ENCODE measurements around the gene FXR1. TPM values are rescaled to one million over a fixed set of nuclear protein-coding genes. Genes with fewer than 3 reads are reported as not detected.

Gene FXR1
- total RNA-seq, 1 experiment from 2014 or later = 133 TPM

DNA sequence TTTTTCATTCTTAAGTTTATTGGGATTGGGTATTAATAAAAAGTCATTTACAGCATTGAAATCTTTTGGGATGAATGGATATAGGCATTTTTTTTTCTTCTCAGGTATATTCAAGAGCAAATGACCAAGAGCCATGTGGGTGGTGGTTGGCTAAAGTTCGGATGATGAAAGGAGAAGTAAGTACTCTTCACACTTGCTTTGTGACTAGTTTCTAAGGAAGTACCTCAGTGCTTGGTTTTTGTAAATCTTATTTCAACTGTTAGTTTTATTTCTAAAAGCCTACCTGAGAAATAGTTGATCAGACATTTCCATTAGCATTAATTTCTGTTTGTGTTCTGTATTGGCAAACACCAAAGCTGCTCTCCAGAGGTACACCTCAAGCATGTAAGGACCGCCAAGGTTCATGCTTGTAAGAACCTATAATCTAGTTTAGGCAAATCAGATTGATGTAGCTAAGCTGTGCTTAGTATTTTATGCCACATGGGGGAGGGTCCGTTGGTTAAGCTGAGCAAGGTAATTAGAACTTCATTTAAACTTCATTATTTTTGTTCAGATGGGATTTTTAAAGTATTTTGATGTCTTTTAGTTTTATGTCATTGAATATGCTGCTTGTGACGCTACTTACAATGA lies 35.4 kb downstream of the FXR1 start:
- Histone ChIP-seq H3K4me3 (ENCODE audit: low read length) (no peak overlapping the region), H3K36me3 (ENCODE audit: low read depth, low read length) (peaks cover 53% of the 10 kb centered on the region), H3K9me2 (replicated peaks; ENCODE audit: low read length) (no peaks in the 10 kb centered on the region), H4K20me1 (ENCODE audit: low read length) (peaks cover 13% of the 10 kb centered on the region; the same call in 1 of the 2 replicates), H3K79me2 (ENCODE audit: low read length) (peaks cover 41% of the 10 kb centered on the region), H3K27ac (ENCODE audit: low read length) (no peak overlapping the region), H3K27me3 (ENCODE audit: low read length) (no peaks in the 10 kb centered on the region), H3K4me2 (ENCODE audit: low read length) (no peak overlapping the region), H3F3A (ENCODE audit: low read length, unreplicated experiment) (no peaks in the 10 kb centered on the region), H3K9ac (ENCODE audit: low read length) (no peak overlapping the region), H3K9me3 (ENCODE audit: low read length) (no peaks in the 10 kb centered on the region), H3K4me1 (ENCODE audit: insufficient read depth, low read length) (no peaks in the 10 kb centered on the region), H2AFZ (ENCODE audit: low read length) (no peak overlapping the region)
- TF ChIP-seq EZH2 (IDR thresholded peaks at IDR 0.05; ENCODE audit: low read length, unreplicated experiment) = no peak
- no peak for TF ChIP-seq EZH2phosphoT487 (IDR thresholded peaks at IDR 0.05; ENCODE audit: borderline replicate concordance, low read length)
- TF ChIP-seq, protein P1, sequence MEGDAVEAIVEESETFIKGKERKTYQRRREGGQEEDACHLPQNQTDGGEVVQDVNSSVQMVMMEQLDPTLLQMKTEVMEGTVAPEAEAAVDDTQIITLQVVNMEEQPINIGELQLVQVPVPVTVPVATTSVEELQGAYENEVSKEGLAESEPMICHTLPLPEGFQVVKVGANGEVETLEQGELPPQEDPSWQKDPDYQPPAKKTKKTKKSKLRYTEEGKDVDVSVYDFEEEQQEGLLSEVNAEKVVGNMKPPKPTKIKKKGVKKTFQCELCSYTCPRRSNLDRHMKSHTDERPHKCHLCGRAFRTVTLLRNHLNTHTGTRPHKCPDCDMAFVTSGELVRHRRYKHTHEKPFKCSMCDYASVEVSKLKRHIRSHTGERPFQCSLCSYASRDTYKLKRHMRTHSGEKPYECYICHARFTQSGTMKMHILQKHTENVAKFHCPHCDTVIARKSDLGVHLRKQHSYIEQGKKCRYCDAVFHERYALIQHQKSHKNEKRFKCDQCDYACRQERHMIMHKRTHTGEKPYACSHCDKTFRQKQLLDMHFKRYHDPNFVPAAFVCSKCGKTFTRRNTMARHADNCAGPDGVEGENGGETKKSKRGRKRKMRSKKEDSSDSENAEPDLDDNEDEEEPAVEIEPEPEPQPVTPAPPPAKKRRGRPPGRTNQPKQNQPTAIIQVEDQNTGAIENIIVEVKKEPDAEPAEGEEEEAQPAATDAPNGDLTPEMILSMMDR (conservative IDR thresholded peaks at IDR 0.05; ENCODE audit: low read depth, low read length) = no peak
- ChIA-PET POLR2A (ENCODE audit: unreplicated experiment) (no interaction called here), CTCF (no interaction called here)
- intact Hi-C loops (cut with micrococcal nuclease) = no loop called here
- BruUV-seq (replicated peaks) = no TSS peak
- DNase-seq = no peak
- ATAC-seq = no peak

DNA sequence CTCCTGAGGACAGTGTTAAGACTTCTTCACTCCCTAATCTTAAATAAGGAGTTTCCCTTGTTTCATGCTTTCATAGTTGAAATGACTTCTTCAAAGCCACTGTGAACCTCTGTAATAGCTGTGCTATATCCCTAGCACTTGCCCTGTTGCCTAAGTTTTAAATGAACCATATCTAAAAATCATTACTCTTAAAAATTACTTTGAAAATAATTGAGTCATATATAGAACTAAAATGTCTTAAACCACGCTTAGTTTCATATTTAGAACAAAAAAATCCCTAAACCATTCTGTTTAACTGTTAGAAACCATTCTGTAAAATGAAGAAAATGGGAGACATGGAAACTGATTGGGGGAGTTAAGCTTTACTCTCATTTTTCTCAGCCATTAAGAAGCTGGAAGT lies 47.2 kb downstream of the FXR1 start:
- H3K79me2 ChIP-seq (ENCODE audit: low read length) = no peaks in the 10 kb centered on the region
- no peak overlapping the region for H3K27ac ChIP-seq (ENCODE audit: low read length)
- CTCF ChIA-PET = no interaction called here

DNA sequence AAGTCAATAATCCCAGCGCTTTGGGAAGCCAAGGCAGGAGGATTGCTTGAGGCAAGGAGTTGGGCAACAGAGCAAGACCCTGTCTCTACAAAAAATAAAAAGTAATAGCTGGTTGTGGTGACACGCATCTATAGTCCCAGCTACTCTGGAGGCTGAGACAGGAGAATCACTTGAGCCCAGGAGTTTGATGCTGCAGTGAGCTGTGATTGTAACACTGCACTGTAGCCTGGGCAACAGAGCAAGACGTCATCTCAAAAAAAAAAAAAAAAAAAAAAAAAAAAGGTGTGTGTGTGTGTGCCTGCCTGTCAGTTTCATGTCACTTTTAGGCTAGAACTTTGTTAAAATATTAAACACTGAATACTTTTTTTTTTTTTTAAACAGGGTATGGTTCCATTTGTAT lies 48.6 kb downstream of the FXR1 start:
- Histone ChIP-seq H2AFZ (ENCODE audit: low read length) (no peak overlapping the region), H4K20me1 (ENCODE audit: low read length) (no peaks in the 10 kb centered on the region), H3F3A (ENCODE audit: low read length, unreplicated experiment) (no peaks in the 10 kb centered on the region), H3K4me2 (ENCODE audit: low read length) (no peak overlapping the region), H3K9ac (ENCODE audit: low read length) (no peak overlapping the region), H3K4me1 (ENCODE audit: insufficient read depth, low read length) (no peaks in the 10 kb centered on the region), H3K27ac (ENCODE audit: low read length) (no peak overlapping the region), H3K27me3 (ENCODE audit: low read length) (no peaks in the 10 kb centered on the region), H3K36me3 (ENCODE audit: low read depth, low read length) (peaks cover 71% of the 10 kb centered on the region), H3K4me3 (ENCODE audit: low read length) (no peak overlapping the region), H3K9me3 (ENCODE audit: low read length) (no peaks in the 10 kb centered on the region), H3K79me2 (ENCODE audit: low read length) (no peaks in the 10 kb centered on the region), H3K9me2 (replicated peaks; ENCODE audit: low read length) (no peaks in the 10 kb centered on the region)
- ChIA-PET CTCF (no interaction called here), POLR2A (ENCODE audit: unreplicated experiment) (no interaction called here)
- no TSS peak for BruUV-seq (replicated peaks)
- DNase-seq (no peak), ATAC-seq (no peak)
- TF ChIP-seq EZH2phosphoT487 (IDR thresholded peaks at IDR 0.05; ENCODE audit: borderline replicate concordance, low read length) (no peak), EZH2 (IDR thresholded peaks at IDR 0.05; ENCODE audit: low read length, unreplicated experiment) (no peak)
- TF ChIP-seq, protein P1 (conservative IDR thresholded peaks at IDR 0.05; ENCODE audit: low read depth, low read length) = no peak
- intact Hi-C loops (cut with micrococcal nuclease) = no loop called here

More for the DNA sequence above, 47.2 kb downstream of the FXR1 start:
- DNase-seq (no peak), ATAC-seq (no peak)
- no peak overlapping the region for H2AFZ ChIP-seq (ENCODE audit: low read length)
- H3K9ac ChIP-seq (ENCODE audit: low read length) = no peak overlapping the region
- H3K4me1 ChIP-seq (ENCODE audit: insufficient read depth, low read length) = no peaks in the 10 kb centered on the region
- POLR2A ChIA-PET (ENCODE audit: unreplicated experiment) = no interaction called here
- intact Hi-C loops (cut with micrococcal nuclease) = no loop called here
- no peaks in the 10 kb centered on the region for H3K27me3 ChIP-seq (ENCODE audit: low read length)
- H3K36me3 ChIP-seq (ENCODE audit: low read depth, low read length) = peaks cover 68% of the 10 kb centered on the region
- H3K4me2 ChIP-seq (ENCODE audit: low read length) = no peak overlapping the region
- TF ChIP-seq EZH2phosphoT487 (IDR thresholded peaks at IDR 0.05; ENCODE audit: borderline replicate concordance, low read length) = no peak
- TF ChIP-seq EZH2 (IDR thresholded peaks at IDR 0.05; ENCODE audit: low read length, unreplicated experiment) = no peak
- TF ChIP-seq, protein P1 (conservative IDR thresholded peaks at IDR 0.05; ENCODE audit: low read depth, low read length) = no peak
- no TSS peak for BruUV-seq (replicated peaks)
- H3K9me3 ChIP-seq (ENCODE audit: low read length) = no peaks in the 10 kb centered on the region
- no peaks in the 10 kb centered on the region for H3K9me2 ChIP-seq (replicated peaks; ENCODE audit: low read length)
- H4K20me1 ChIP-seq (ENCODE audit: low read length) = no peaks in the 10 kb centered on the region
- no peak overlapping the region for H3K4me3 ChIP-seq (ENCODE audit: low read length)
- no peaks in the 10 kb centered on the region for H3F3A ChIP-seq (ENCODE audit: low read length, unreplicated experiment)

All from PC-3 (cell line).